ENCODE results near the gene MRPS6. TPM values are rescaled to one million over a fixed set of nuclear protein-coding genes. Genes with fewer than 3 reads are reported as not detected.
A peak's percentile ranks its signal among the peaks of the same experiment; 100 is the strongest.

MRPS6 gene
- total and polyA plus RNA-seq, 8 donors, result 50.5 to 92.6 (median 78.9) TPM

DNA sequence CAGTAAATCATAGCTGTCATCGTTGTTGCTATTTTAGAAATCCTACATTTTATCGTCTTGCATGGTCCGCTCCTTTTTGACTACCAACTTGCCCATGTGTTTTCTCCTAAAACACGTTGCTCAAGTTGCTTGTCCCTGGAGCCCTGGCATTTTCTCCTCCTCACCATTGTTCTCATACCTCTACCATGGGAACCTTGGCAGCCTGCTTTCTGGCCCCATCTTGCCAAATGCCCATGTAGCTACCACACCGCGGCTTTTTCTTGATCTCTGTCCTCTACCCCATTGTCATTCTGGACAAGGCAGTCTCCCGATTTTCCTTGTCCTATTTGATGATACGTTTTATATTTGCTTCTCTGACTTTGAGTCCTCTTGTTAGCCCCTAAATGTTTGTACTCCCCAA is 50.2 kb downstream of the MRPS6 start:
- TF ChIP-seq, protein P1, sequence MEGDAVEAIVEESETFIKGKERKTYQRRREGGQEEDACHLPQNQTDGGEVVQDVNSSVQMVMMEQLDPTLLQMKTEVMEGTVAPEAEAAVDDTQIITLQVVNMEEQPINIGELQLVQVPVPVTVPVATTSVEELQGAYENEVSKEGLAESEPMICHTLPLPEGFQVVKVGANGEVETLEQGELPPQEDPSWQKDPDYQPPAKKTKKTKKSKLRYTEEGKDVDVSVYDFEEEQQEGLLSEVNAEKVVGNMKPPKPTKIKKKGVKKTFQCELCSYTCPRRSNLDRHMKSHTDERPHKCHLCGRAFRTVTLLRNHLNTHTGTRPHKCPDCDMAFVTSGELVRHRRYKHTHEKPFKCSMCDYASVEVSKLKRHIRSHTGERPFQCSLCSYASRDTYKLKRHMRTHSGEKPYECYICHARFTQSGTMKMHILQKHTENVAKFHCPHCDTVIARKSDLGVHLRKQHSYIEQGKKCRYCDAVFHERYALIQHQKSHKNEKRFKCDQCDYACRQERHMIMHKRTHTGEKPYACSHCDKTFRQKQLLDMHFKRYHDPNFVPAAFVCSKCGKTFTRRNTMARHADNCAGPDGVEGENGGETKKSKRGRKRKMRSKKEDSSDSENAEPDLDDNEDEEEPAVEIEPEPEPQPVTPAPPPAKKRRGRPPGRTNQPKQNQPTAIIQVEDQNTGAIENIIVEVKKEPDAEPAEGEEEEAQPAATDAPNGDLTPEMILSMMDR (IDR thresholded peaks at IDR 0.05), result no peak
- H3K27ac ChIP-seq, result no peak overlapping the region
- H3K4me1 ChIP-seq, result peaks cover 0 to 2% of the 10 kb centered on the region in 2 donors
- H3K4me3 ChIP-seq, result no peak overlapping the region
- no peaks in the 10 kb centered on the region for H3K9me3 ChIP-seq
- DNase-seq (no peak), ATAC-seq (no peak)
- peaks cover 0 to 27% of the 10 kb centered on the region in 2 donors for H3K36me3 ChIP-seq
- H3K27me3 ChIP-seq, result no peaks in the 10 kb centered on the region
- intact Hi-C loops (cut with DNase I), result no loop called here

DNA sequence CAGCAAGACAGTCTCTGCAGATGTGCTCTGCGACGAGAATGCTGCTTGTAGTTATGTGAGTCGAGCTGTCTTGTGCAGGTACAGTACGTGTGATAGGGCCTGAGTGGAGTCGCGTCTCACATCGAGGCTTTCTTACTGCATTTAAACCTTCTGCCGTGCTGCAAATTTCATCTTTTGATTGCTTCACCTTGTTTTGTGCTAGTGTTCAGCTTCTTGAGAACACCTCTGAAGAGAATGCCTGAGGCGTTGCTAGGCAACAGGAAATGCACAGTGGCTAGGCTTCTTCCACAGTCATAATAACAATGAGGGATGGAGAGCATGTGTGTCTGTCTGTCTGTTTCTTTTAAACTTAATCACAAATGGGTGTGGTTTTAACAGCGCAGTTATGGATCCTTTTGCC is 52.9 kb downstream of the MRPS6 start:
- DNase-seq (no peak), ATAC-seq (no peak)
- Histone ChIP-seq H3K36me3 (peaks cover 0 to 27% of the 10 kb centered on the region in 2 donors), H3K27ac (no peak overlapping the region), H3K27me3 (no peaks in the 10 kb centered on the region), H3K4me1 (peaks cover 17 to 27% of the 10 kb centered on the region in 2 donors), H3K9me3 (no peaks in the 10 kb centered on the region), H3K4me3 (no peak overlapping the region)
- TF ChIP-seq, protein P1 (IDR thresholded peaks at IDR 0.05), result no peak
- intact Hi-C loops (cut with DNase I), result no loop called here

DNA sequence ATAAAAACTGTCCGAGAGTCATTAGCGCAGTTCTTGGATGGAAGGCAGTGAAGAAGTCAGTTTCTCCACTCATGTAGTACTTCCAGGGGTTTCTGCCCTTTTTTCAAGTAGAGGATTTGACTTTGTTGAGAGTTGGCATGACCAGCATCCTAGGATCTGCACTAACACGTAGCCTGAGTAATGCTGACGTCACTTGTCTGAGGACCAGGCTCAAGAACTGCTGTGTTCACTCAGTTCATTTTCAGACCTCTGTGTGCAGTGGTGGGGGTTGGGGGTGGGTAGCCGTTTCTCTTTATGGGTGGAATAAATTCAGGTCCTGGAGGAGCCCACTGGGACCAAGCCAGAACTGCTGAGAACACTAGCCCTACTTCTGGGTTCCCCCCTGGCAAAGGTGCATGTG is 53.3 kb downstream of the MRPS6 start:
- Histone ChIP-seq H3K4me3 (no peak overlapping the region), H3K27me3 (no peaks in the 10 kb centered on the region), H3K9me3 (no peaks in the 10 kb centered on the region), H3K4me1 (peaks cover 17 to 31% of the 10 kb centered on the region in 2 donors), H3K36me3 (peaks cover 0 to 27% of the 10 kb centered on the region in 2 donors), H3K27ac (no peak overlapping the region)
- DNase-seq, result no peak
- intact Hi-C loops (cut with DNase I), result no loop called here
- TF ChIP-seq, protein P1 (IDR thresholded peaks at IDR 0.05), result no peak
- ATAC-seq, result no peak

DNA sequence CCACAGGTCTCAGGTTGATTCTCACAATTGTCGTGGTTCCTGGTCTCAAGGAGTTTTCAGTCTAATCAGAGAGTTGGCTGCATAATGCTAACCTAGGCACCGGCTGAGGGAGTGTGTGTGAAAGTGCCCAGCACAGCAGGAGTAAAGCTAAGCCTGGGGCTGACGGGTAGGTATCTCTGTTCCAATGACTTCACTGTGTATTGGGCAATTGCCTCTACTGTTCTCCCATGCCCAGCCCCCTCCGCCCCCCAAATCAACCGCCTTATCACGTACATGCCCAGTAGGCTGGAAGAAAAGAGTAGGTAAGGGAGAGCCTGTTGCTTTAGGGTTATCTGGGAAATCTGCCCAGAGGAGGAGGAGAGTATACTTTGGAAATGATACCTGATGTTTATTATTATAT is 54.7 kb downstream of the MRPS6 start:
- Histone ChIP-seq H3K36me3 (peaks cover 0 to 27% of the 10 kb centered on the region in 2 donors), H3K4me3 (no peak overlapping the region), H3K27ac (no peak overlapping the region), H3K4me1 (peaks cover 17 to 45% of the 10 kb centered on the region in 2 donors), H3K27me3 (no peaks in the 10 kb centered on the region), H3K9me3 (no peaks in the 10 kb centered on the region)
- intact Hi-C loops (cut with DNase I), result no loop called here
- ATAC-seq (peak; percentile 4), DNase-seq (no peak)
- TF ChIP-seq, protein P1 (IDR thresholded peaks at IDR 0.05), result no peak

DNA sequence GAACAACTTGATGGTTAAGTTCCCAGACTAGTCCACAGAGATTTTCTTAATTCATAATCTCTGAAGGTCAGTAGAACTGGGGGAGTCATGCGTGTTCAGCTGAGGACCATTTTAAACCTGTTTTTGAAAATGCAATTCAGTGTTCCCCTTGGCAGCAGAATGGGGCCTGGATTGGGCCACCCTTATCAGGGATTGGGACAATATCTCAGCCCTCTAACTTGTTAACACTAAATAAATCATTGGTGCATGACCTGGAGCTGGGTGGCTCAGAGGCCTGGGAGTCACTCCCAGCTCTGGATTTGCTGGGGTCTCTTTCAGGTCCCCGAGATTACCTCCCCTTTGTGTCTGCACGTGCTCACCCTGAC is 55.3 kb downstream of the MRPS6 start:
- no peak for DNase-seq
- H3K9me3 ChIP-seq, result no peaks in the 10 kb centered on the region
- no peaks in the 10 kb centered on the region for H3K27me3 ChIP-seq
- H3K27ac ChIP-seq, result peak overlapping the region in 1 of 2 donors; percentile 78
- H3K4me1 ChIP-seq, result peaks cover 17 to 51% of the 10 kb centered on the region in 2 donors
- H3K36me3 ChIP-seq, result peaks cover 0 to 27% of the 10 kb centered on the region in 2 donors
- H3K4me3 ChIP-seq, result no peak overlapping the region
- intact Hi-C loops (cut with DNase I), result no loop called here
- ATAC-seq, result no peak
- TF ChIP-seq, protein P1 (IDR thresholded peaks at IDR 0.05), result no peak
